K562 (cell line): Measurements from ENCODE around the gene CCDC50. TPM values are rescaled to one million over a fixed set of nuclear protein-coding genes. Genes with fewer than 3 reads are reported as not detected.

Experiments used
- ATAC-seq: fragments of 200-7000 bp; cut with Tn5 transposase; 3 replicates; pipeline ENCODE4 v1.9.1; 2020; ENCODE audit warnings: moderate library complexity
- BruUV-seq: library from RNA; stranded (reverse); fragments of 400-500 nt; replicated peaks from 2 replicates; lab custom pipeline; 2021; lab: Mats Ljungman, UMichigan
- CTCF ChIA-PET: fragments of 300-600 bp; formaldehyde crosslinking; extraction: SDS; loops from one replicate; lab custom pipeline; 2021; ENCODE audit warnings: low intra/inter-chr PET ratio; lab: Yijun Ruan, JAX
- POLR2A ChIA-PET: fragments of 300-600, 350-650 bp; sonication (Branson Sonifier 250); formaldehyde crosslinking; extraction: SDS; loops from one replicate; lab custom pipeline; 2021; ENCODE audit warnings: antibody characterized with exemption, inconsistent platforms; lab: Yijun Ruan, JAX
- DNase-seq, 4 experiments: peaks; one replicate each; pipeline versions ENCODE4 v3.0.0 to v3.0.0-alpha.2; 2011 to 2018; ENCODE audit warnings: low spot score in 3 of 4, mixed read lengths in 3 of 4; ENCODE audit errors: extremely low read depth in 1 of 4
- FAIRE-seq: peaks from 2 replicates; lab custom pipeline; 2011; peaks lifted over from hg19 to GRCh38; lab: Jason Lieb, UNC
- H2AFZ ChIP-seq: 2 replicates; pipeline ENCODE4 v1.6.0; 2011; ENCODE audit warnings: low read depth, low read length, control low read depth, inconsistent platforms
- H3K27ac ChIP-seq: fragments of 200-600 bp; 3 replicates; pipeline ENCODE4 v1.8.0; 2011; ENCODE audit warnings: low read depth, mild to moderate bottlenecking, control low read depth, inconsistent platforms, low read length, moderate library complexity, mixed read lengths; ENCODE audit errors: extremely low read depth
- H3K27me3 ChIP-seq, 2 experiments: fragments of 300-600 bp in 1 of 2; 2 replicates in 1 of 2; 3 replicates in 1 of 2; pipeline versions ENCODE4 v1.6.0 to v1.8.0; 2011; ENCODE audit warnings: inconsistent platforms in 2 of 2, low read length in 2 of 2, mild to moderate bottlenecking in 1 of 2, mixed read lengths in 1 of 2, moderate library complexity in 1 of 2; ENCODE audit not compliant: control insufficient read depth in 2 of 2, insufficient read depth in 2 of 2
- H3K36me3 ChIP-seq: fragments of 300-600 bp; 3 replicates; pipeline ENCODE4 v1.8.0; 2011; ENCODE audit warnings: mild to moderate bottlenecking, low read length, inconsistent platforms; ENCODE audit not compliant: control insufficient read depth, insufficient read depth
- H3K4me1 ChIP-seq, 2 experiments: fragments of 200-600 bp in 1 of 2; replicated peaks in 1 of 2; 2 replicates in 1 of 2; 3 replicates in 1 of 2; pipeline versions ENCODE4 v1.5.1 to v1.8.0; 2011; ENCODE audit warnings: inconsistent platforms in 2 of 2, low read length in 2 of 2, mild to moderate bottlenecking in 1 of 2, mixed read lengths in 1 of 2, moderate library complexity in 1 of 2; ENCODE audit not compliant: control insufficient read depth in 2 of 2, insufficient read depth in 2 of 2
- H3K4me2 ChIP-seq: 2 replicates; pipeline ENCODE4 v1.6.1; 2011; ENCODE audit warnings: low read length, control low read depth, inconsistent platforms, mixed read lengths; ENCODE audit not compliant: insufficient read depth
- H3K4me3 ChIP-seq: fragments of 200-600 bp; sonication (generic), shearing (Covaris generic); 2 replicates; pipeline ENCODE4 v1.5.1; 2016; ENCODE audit warnings: control low read depth, inconsistent platforms
- H3K79me2 ChIP-seq: fragments of 200-600 bp; 3 replicates; pipeline ENCODE4 v1.8.0; 2011; ENCODE audit warnings: low read length, inconsistent platforms; ENCODE audit not compliant: control insufficient read depth, insufficient read depth
- H3K9ac ChIP-seq, 2 experiments: 2 replicates each; pipeline versions ENCODE4 v1.6.0 to v1.6.1; 2011; ENCODE audit warnings: low read depth in 2 of 2, low read length in 2 of 2, control low read depth in 1 of 2, inconsistent platforms in 1 of 2, mild to moderate bottlenecking in 1 of 2, mixed read lengths in 1 of 2; ENCODE audit not compliant: insufficient read depth in 1 of 2
- H3K9me1 ChIP-seq: one replicate; pipeline ENCODE4 v1.6.0; 2011; ENCODE audit warnings: inconsistent platforms, mild to moderate bottlenecking, low read length, moderate library complexity; ENCODE audit not compliant: control insufficient read depth, insufficient read depth
- H3K9me3 ChIP-seq: replicated peaks from 2 replicates; pipeline ENCODE4 v1.5.1; 2011; ENCODE audit warnings: low read depth, low read length, inconsistent platforms; ENCODE audit not compliant: control insufficient read depth, insufficient read depth
- H4K20me1 ChIP-seq: replicated peaks from 2 replicates; pipeline ENCODE4 v1.6.1; 2011; ENCODE audit warnings: low read length, inconsistent platforms, mixed read lengths; ENCODE audit not compliant: control insufficient read depth, insufficient read depth
- CBX2 ChIP-seq: fragments of 200-600 bp; sonication (generic); IDR thresholded peaks from one replicate; pipeline ENCODE4 v1.6.1; 2012; ENCODE audit warnings: mild to moderate bottlenecking, low read length, inconsistent platforms; ENCODE audit not compliant: insufficient read depth, poor library complexity, severe bottlenecking
- CHD1 ChIP-seq: fragments of 200-600 bp; sonication (generic); IDR thresholded peaks from one replicate; pipeline ENCODE4 v1.6.1; 2012; ENCODE audit warnings: mild to moderate bottlenecking, moderate library complexity, low read length, inconsistent platforms
- HDAC2 ChIP-seq: fragments of 450-650 bp; IDR thresholded peaks from 2 replicates; pipeline ENCODE4 v1.6.1; 2016; ENCODE audit warnings: mild to moderate bottlenecking
- MTA1 ChIP-seq: fragments of 450-650 bp; IDR thresholded peaks from 2 replicates; pipeline ENCODE4 v1.6.1; 2017; ENCODE audit warnings: borderline replicate concordance
- SOX6 ChIP-seq: fragments of 450-650 bp; IDR thresholded peaks from 2 replicates; pipeline ENCODE4 v1.6.1; 2014; ENCODE audit warnings: mild to moderate bottlenecking
- ZNF445 ChIP-seq: fragments of 250-450 bp; sonication (Bioruptor Pico); IDR thresholded peaks from 2 replicates; pipeline ENCODE4 v1.4.0; 2020; ENCODE audit warnings: low read depth, mild to moderate bottlenecking, moderate library complexity
- WGBS: fragments of 100-300 bp; shearing (Covaris generic); methylation state at CpG from one replicate; pipeline ENCODE4 v1.1.6; 2016; ENCODE audit warnings: low coverage, mixed read lengths; ENCODE audit not compliant: insufficient coverage; ENCODE audit errors: missing lambda C conversion rate; 5-methylcytosine and 5-hydroxymethylcytosine counted together
- in situ Hi-C: fragments of 300-500 bp; cut with MboI; formaldehyde crosslinking; loops from 4 replicates; pipeline ENCODE4 v1.15.0; 2018; ENCODE audit warnings: inconsistent platforms, mixed read lengths
- intact Hi-C: fragments of 100-400 bp; cut with micrococcal nuclease; formaldehyde crosslinking; loops from 2 replicates; pipeline ENCODE4 v1.14.2; 2022
- polyA plus RNA-seq, 8 experiments: library from polyadenylated mRNA; depleted of rRNA in 4 of 8; stranded (reverse) in 5 of 8; unstranded in 3 of 8; fragments of >200 nt; fragmentation: Nextera tagmentation in 2 of 8; fragmentation: Illumina TruSeq in 1 of 8; extraction: Ambion mirVana in 2 of 8; extraction: Trizol in 1 of 8; gene quantifications; 2 replicates each; pipeline versions ENCODE4 v1.2.1 to v1.2.3, GENCODE V29; 2011 to 2014; ENCODE audit warnings: inconsistent platforms in 1 of 8, missing spikeins in 1 of 8
- total RNA-seq, 7 experiments: library from RNA; depleted of rRNA in 6 of 7; stranded (reverse); fragments of >200 nt in 6 of 7; fragmentation: Illumina TruSeq in 2 of 7; extraction: Trizol in 2 of 7; gene quantifications; 2 replicates each; pipeline versions ENCODE4 v1.2.1 to v1.2.3, GENCODE V29; 2011 to 2021; ENCODE audit warnings: low replicate concordance in 1 of 7
- TF ChIP-seq, protein P1 (sequence below): fragments of 450-650 bp; IDR thresholded peaks from one replicate; pipeline ENCODE4 v1.6.1; 2018; ENCODE audit warnings: mild to moderate bottlenecking, moderate library complexity; ENCODE audit not compliant: partially characterized antibody

The CCDC50 gene
- total and polyA plus RNA-seq, 9 of the 15 experiments (the other 6 are each of a cell fraction or from before 2014, with no cell fraction given) = 8.4 to 63.4 (median 40.4) TPM

GRCh38 chr3:191307341-191307740, 21.9 kb upstream of the CCDC50 start:
- no peak overlapping the region for H3K4me2 ChIP-seq
- H3K9me1 ChIP-seq = no peaks in the 10 kb centered on the region
- ChIA-PET POLR2A (interaction anchor here (0.6 kb wide), 1 partner anchor 23 kb away, joined by 3 read pairs; no protein-coding TSS in a partner anchor), CTCF (no interaction called here)
- ATAC-seq = no peak
- H3K4me3 ChIP-seq = no peak overlapping the region
- no peaks in the 10 kb centered on the region for H3K79me2 ChIP-seq
- H3K27me3 ChIP-seq = peaks cover 2 to 4% of the 10 kb centered on the region in 2 experiments; a peak in 3 of 5 replicates
- no peak overlapping the region for H3K27ac ChIP-seq
- in situ Hi-C loops = no loop called here
- no peak overlapping the region for H2AFZ ChIP-seq
- H3K9ac ChIP-seq = no peak overlapping the region
- H3K9me3 ChIP-seq = no peaks in the 10 kb centered on the region
- TF ChIP-seq CBX2 = no peak
- TF ChIP-seq, protein P1, sequence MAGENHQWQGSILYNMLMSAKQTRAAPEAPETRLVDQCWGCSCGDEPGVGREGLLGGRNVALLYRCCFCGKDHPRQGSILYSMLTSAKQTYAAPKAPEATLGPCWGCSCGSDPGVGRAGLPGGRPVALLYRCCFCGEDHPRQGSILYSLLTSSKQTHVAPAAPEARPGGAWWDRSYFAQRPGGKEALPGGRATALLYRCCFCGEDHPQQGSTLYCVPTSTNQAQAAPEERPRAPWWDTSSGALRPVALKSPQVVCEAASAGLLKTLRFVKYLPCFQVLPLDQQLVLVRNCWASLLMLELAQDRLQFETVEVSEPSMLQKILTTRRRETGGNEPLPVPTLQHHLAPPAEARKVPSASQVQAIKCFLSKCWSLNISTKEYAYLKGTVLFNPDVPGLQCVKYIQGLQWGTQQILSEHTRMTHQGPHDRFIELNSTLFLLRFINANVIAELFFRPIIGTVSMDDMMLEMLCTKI = no peak
- no peak for TF ChIP-seq SOX6
- TF ChIP-seq ZNF445 (CRISPR knock-in tag) = no peak
- no peak for TF ChIP-seq HDAC2
- TF ChIP-seq MTA1 = no peak
- no peak for TF ChIP-seq CHD1
- TF ChIP-seq, all 486 proteins: peak for 0
- no peaks in the 10 kb centered on the region for H3K36me3 ChIP-seq
- no peak for FAIRE-seq
- H3K4me1 ChIP-seq = no peaks in the 10 kb centered on the region
- intact Hi-C loops = no loop called here
- DNase-seq = no peak
- 0% methylated on average over 4 of the region's 4 CpGs for WGBS
- H4K20me1 ChIP-seq = no peaks in the 10 kb centered on the region
- no TSS peak for BruUV-seq
